Astrocyte (in vitro differentiated cells and primary cell): ENCODE results near the gene LSM4. TPM values are rescaled to one million over a fixed set of nuclear protein-coding genes. Genes with fewer than 3 reads are reported as not detected.

Experiments
- DNase-seq: peaks from one replicate; pipeline ENCODE4 v3.0.0-alpha.2; 2010; ENCODE audit warnings: low read depth
- FAIRE-seq: peaks from 2 replicates; lab custom pipeline; 2011; peaks lifted over from hg19 to GRCh38; lab: Jason Lieb, UNC
- H2AFZ ChIP-seq: 2 replicates; pipeline ENCODE4 v1.6.0; 2012; ENCODE audit warnings: low read depth, low read length, inconsistent platforms
- H3K27ac ChIP-seq: 2 replicates; pipeline ENCODE4 v1.5.1; 2011; ENCODE audit warnings: low read depth, low read length, inconsistent platforms
- H3K27me3 ChIP-seq: 2 replicates; pipeline ENCODE4 v1.6.0; 2011; ENCODE audit warnings: low read length, inconsistent platforms; ENCODE audit not compliant: insufficient read depth
- H3K36me3 ChIP-seq: 2 replicates; pipeline ENCODE4 v1.5.1; 2011; ENCODE audit warnings: low read length, inconsistent platforms; ENCODE audit not compliant: insufficient read depth
- H3K4me1 ChIP-seq: 2 replicates; pipeline ENCODE4 v1.5.1; 2011; ENCODE audit warnings: low read length, inconsistent platforms; ENCODE audit not compliant: insufficient read depth
- H3K4me2 ChIP-seq: 2 replicates; pipeline ENCODE4 v1.6.0; 2012; ENCODE audit warnings: low read length, inconsistent platforms
- H3K4me3 ChIP-seq: 2 replicates; pipeline ENCODE4 v1.5.1; 2011; ENCODE audit warnings: low read depth, mild to moderate bottlenecking, low read length, inconsistent platforms; ENCODE audit not compliant: insufficient read depth
- H3K79me2 ChIP-seq: 2 replicates; pipeline ENCODE4 v1.6.0; 2012; ENCODE audit warnings: mild to moderate bottlenecking, low read length, inconsistent platforms; ENCODE audit not compliant: insufficient read depth
- H3K9ac ChIP-seq: 2 replicates; pipeline ENCODE4 v1.6.0; 2012; ENCODE audit warnings: mild to moderate bottlenecking, low read length, inconsistent platforms
- H3K9me3 ChIP-seq: 2 replicates; pipeline ENCODE4 v1.5.1; 2012; ENCODE audit warnings: low read depth, mild to moderate bottlenecking, low read length, inconsistent platforms; ENCODE audit not compliant: insufficient read depth
- H4K20me1 ChIP-seq: 2 replicates; pipeline ENCODE4 v1.6.0; 2012; ENCODE audit warnings: low read length, inconsistent platforms; ENCODE audit not compliant: insufficient read depth
- H3K27ac Mint-ChIP-seq: one replicate; pipeline ENCODE4 v1.8.0; 2021; ENCODE audit warnings: mild to moderate bottlenecking, mixed read lengths; ENCODE audit not compliant: unreplicated experiment
- H3K27me3 Mint-ChIP-seq: one replicate; pipeline ENCODE4 v1.8.0; 2021; ENCODE audit warnings: low read depth, mixed read lengths; ENCODE audit not compliant: unreplicated experiment
- H3K36me3 Mint-ChIP-seq: one replicate; pipeline ENCODE4 v1.8.0; 2021; ENCODE audit warnings: low read depth, mixed read lengths; ENCODE audit not compliant: unreplicated experiment
- H3K4me1 Mint-ChIP-seq: one replicate; pipeline ENCODE4 v1.8.0; 2021; ENCODE audit warnings: low read depth, mixed read lengths; ENCODE audit not compliant: unreplicated experiment
- H3K4me3 Mint-ChIP-seq: one replicate; pipeline ENCODE4 v1.8.0; 2021; ENCODE audit warnings: mild to moderate bottlenecking, moderate library complexity, mixed read lengths; ENCODE audit not compliant: unreplicated experiment
- H3K9me3 Mint-ChIP-seq: one replicate; pipeline ENCODE4 v1.8.0; 2021; ENCODE audit warnings: mild to moderate bottlenecking, mixed read lengths; ENCODE audit not compliant: unreplicated experiment
- EZH2 ChIP-seq: IDR thresholded peaks from 2 replicates; pipeline ENCODE4 v1.6.1; 2012; ENCODE audit warnings: mild to moderate bottlenecking, low read length, inconsistent platforms; ENCODE audit not compliant: insufficient read depth
- total RNA-seq: library from RNA; stranded (reverse); gene quantifications from 2 replicates; pipeline ENCODE4 v1.2.1, GENCODE V29; 2021
- TF ChIP-seq, protein P1 (sequence below): IDR thresholded peaks from 2 replicates; pipeline ENCODE4 v1.5.1; 2011; ENCODE audit warnings: low read depth, mild to moderate bottlenecking, inconsistent platforms, low read length, moderate library complexity; ENCODE audit not compliant: insufficient read depth

LSM4 gene
- total RNA-seq, 1 donor from 2014 or later = 127 TPM

DNA sequence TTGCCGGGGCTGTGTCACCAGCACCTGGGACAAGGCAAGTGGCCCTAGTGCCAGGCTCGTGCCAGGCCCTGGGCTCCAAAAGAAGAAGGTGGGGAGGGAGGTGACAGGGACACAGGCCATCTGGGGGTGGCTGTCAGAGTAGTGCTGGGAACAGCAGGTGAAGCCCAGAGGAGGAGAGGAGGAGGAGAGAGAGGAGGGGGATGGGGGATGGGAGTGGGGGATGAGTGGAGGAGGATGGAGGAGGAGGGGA lies 18.7 kb downstream of the LSM4 start:
- H3K27me3 ChIP-seq = no peaks in the 10 kb centered on the region
- H3K4me1 Mint-ChIP-seq = peaks cover 21% of the 10 kb centered on the region
- no peaks in the 10 kb centered on the region for H3K79me2 ChIP-seq
- peak overlapping the region; percentile 86 for H3K9ac ChIP-seq
- H3K9me3 Mint-ChIP-seq = no peaks in the 10 kb centered on the region
- no peaks in the 10 kb centered on the region for H4K20me1 ChIP-seq
- no peak overlapping the region for H3K4me3 ChIP-seq
- H3K27ac Mint-ChIP-seq = peak overlapping the region; percentile 87
- H3K9me3 ChIP-seq = no peaks in the 10 kb centered on the region
- peak overlapping the region; percentile 27 for H3K4me3 Mint-ChIP-seq
- no peaks in the 10 kb centered on the region for H3K27me3 Mint-ChIP-seq
- H3K27ac ChIP-seq = peak overlapping the region; percentile 89
- H3K36me3 ChIP-seq = peaks cover 2% of the 10 kb centered on the region
- no peak for FAIRE-seq
- TF ChIP-seq, protein P1, sequence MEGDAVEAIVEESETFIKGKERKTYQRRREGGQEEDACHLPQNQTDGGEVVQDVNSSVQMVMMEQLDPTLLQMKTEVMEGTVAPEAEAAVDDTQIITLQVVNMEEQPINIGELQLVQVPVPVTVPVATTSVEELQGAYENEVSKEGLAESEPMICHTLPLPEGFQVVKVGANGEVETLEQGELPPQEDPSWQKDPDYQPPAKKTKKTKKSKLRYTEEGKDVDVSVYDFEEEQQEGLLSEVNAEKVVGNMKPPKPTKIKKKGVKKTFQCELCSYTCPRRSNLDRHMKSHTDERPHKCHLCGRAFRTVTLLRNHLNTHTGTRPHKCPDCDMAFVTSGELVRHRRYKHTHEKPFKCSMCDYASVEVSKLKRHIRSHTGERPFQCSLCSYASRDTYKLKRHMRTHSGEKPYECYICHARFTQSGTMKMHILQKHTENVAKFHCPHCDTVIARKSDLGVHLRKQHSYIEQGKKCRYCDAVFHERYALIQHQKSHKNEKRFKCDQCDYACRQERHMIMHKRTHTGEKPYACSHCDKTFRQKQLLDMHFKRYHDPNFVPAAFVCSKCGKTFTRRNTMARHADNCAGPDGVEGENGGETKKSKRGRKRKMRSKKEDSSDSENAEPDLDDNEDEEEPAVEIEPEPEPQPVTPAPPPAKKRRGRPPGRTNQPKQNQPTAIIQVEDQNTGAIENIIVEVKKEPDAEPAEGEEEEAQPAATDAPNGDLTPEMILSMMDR = no peak
- TF ChIP-seq EZH2 = no peak
- no peak for DNase-seq
- H2AFZ ChIP-seq = no peak overlapping the region
- peak overlapping the region; percentile 84 for H3K4me2 ChIP-seq
- peaks cover 27% of the 10 kb centered on the region for H3K4me1 ChIP-seq
- peaks cover 2% of the 10 kb centered on the region for H3K36me3 Mint-ChIP-seq

DNA sequence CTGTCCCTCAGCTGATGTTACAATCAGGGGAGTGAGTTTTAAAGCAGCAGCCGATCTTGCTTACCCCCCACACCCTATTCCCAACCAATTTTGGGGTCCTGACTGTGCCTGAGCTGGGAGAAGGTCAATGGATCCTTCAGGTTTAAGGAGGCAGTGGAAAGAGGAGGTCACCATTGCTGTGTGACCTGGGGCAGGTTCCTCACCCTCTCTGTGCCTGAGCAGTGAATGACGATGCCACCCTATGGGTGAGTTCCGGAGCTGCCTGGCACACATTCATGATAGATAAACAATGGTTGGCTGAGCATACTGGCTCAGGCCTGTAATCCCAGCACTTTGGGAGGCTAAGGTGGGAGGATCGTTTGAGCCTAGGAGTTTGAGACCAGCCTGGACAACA lies 21.2 kb downstream of the LSM4 start:
- Mint-ChIP-seq H3K36me3 (no peaks in the 10 kb centered on the region), H3K27me3 (no peaks in the 10 kb centered on the region), H3K4me1 (peaks cover 24% of the 10 kb centered on the region), H3K27ac (no peak overlapping the region), H3K4me3 (peak overlapping the region; percentile 14), H3K9me3 (no peaks in the 10 kb centered on the region)
- no peak overlapping the region for H2AFZ ChIP-seq
- no peaks in the 10 kb centered on the region for H3K79me2 ChIP-seq
- DNase-seq (no peak), FAIRE-seq (no peak)
- no peak overlapping the region for H3K9ac ChIP-seq
- no peak overlapping the region for H3K4me2 ChIP-seq
- H3K4me1 ChIP-seq = peaks cover 32% of the 10 kb centered on the region
- no peak overlapping the region for H3K4me3 ChIP-seq
- TF ChIP-seq EZH2 = no peak
- H3K27me3 ChIP-seq = no peaks in the 10 kb centered on the region
- no peaks in the 10 kb centered on the region for H3K36me3 ChIP-seq
- H4K20me1 ChIP-seq = no peaks in the 10 kb centered on the region
- H3K9me3 ChIP-seq = no peaks in the 10 kb centered on the region
- no peak overlapping the region for H3K27ac ChIP-seq

DNA sequence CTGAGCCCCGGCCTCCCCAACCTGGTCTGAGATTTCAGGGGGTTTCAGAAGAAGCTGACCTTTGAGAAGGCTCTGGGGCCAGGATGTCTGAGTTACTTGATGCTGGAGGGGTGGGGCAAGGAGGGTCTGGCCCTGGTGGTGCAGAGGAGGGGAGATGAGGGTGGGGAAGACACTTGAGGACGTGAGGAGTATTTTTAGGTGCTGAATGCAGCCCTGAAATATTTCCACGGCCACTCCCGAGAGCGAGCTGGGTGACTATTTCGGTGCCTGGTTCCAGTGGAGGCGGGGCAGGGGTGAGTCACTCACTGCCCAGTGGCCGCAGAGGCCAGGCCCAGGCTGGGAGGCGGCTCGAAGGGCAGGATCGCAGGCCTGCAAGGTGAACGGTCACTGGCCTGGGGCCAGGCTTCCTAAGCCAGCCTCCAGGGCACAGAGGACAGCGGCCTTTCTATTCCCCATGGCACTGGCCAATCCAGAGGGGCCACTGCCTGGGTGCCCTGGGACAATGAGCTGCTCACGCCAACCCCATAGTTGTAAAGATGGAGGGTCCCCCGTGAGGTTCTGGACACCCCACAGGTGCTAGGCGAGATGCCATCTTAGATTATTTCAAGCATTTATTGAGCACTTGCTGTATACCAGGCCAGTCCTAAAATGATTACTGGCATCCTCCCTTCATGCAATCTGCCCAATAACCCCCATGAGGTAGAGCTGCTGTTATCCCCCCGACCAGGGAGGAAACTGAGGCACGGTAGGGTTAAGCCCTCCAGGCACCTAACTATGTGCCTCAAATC lies 21.8 kb downstream of the LSM4 start:
- TF ChIP-seq, protein P1 = no peak
- TF ChIP-seq EZH2 = no peak
- Histone ChIP-seq H3K79me2 (no peaks in the 10 kb centered on the region), H2AFZ (no peak overlapping the region), H3K9ac (peak overlapping the region; percentile 42), H3K4me3 (no peak overlapping the region), H3K4me1 (peaks cover 32% of the 10 kb centered on the region), H3K27ac (peak overlapping the region; percentile 23), H4K20me1 (no peaks in the 10 kb centered on the region), H3K4me2 (peak overlapping the region; percentile 25), H3K9me3 (no peaks in the 10 kb centered on the region), H3K27me3 (no peaks in the 10 kb centered on the region), H3K36me3 (no peaks in the 10 kb centered on the region)
- FAIRE-seq (no peak), DNase-seq (peak; percentile 52)
- Mint-ChIP-seq H3K4me1 (peaks cover 24% of the 10 kb centered on the region), H3K27ac (no peak overlapping the region), H3K9me3 (no peaks in the 10 kb centered on the region), H3K4me3 (peak overlapping the region; percentile 14), H3K36me3 (no peaks in the 10 kb centered on the region), H3K27me3 (no peaks in the 10 kb centered on the region)
